Stomach smooth muscle (tissue), 2 donors: ENCODE results near the gene OBSCN.
"Not testable (repeated sequence)": the region's sequence is repeated elsewhere in the genome, so short reads cannot be mapped to it uniquely, and the experiment has no call there.

Experiments
- H3K27ac ChIP-seq: one replicate; pipeline ENCODE4 v1.7.0; 2013; ENCODE audit warnings: mild to moderate bottlenecking, low read length, inconsistent platforms
- H3K27me3 ChIP-seq, 2 donors: one replicate each; pipeline ENCODE4 v1.7.0; 2013; ENCODE audit warnings: low read length in 2 of 2; ENCODE audit not compliant: insufficient read depth in 2 of 2, control insufficient read depth in 1 of 2
- H3K36me3 ChIP-seq, 2 donors: one replicate each; pipeline ENCODE4 v1.7.0; 2013; ENCODE audit warnings: low read length in 2 of 2; ENCODE audit not compliant: control insufficient read depth in 2 of 2, insufficient read depth in 2 of 2
- H3K4me1 ChIP-seq: one replicate; pipeline ENCODE4 v1.7.0; 2013; ENCODE audit warnings: low read length; ENCODE audit not compliant: control insufficient read depth, insufficient read depth
- H3K4me3 ChIP-seq, 2 donors: one replicate each; pipeline ENCODE4 v1.7.0; 2013; ENCODE audit warnings: low read length in 2 of 2
- H3K9ac ChIP-seq, 2 donors: one replicate each; pipeline ENCODE4 v1.7.0; 2013; ENCODE audit warnings: low read length in 2 of 2, mild to moderate bottlenecking in 1 of 2
- H3K9me3 ChIP-seq, 2 donors: one replicate each; pipeline ENCODE4 v1.7.0; 2013; ENCODE audit warnings: low read length in 2 of 2; ENCODE audit not compliant: control insufficient read depth in 2 of 2
- donor health status: healthy.
- donor health status: Pancreatic carcinoma.

OBSCN gene

GRCh38 chr1:228225165-228225710 is 17.4 kb downstream of the OBSCN start:
- peaks cover 0 to 2% of the 10 kb centered on the region in 2 donors for H3K36me3 ChIP-seq
- no peaks in the 10 kb centered on the region for H3K4me1 ChIP-seq
- no peak overlapping the region for H3K9ac ChIP-seq
- no peak overlapping the region for H3K4me3 ChIP-seq
- no peak overlapping the region for H3K27ac ChIP-seq
- peaks cover 6 to 21% of the 10 kb centered on the region in 2 donors for H3K9me3 ChIP-seq
- H3K27me3 ChIP-seq: peaks cover 0 to 3% of the 10 kb centered on the region in 2 donors

GRCh38 chr1:228225740-228226139 is 17.9 kb downstream of the OBSCN start:
- Histone ChIP-seq H3K4me3 (no peak overlapping the region), H3K4me1 (no peaks in the 10 kb centered on the region), H3K9ac (no peak overlapping the region), H3K27me3 (peaks cover 0 to 3% of the 10 kb centered on the region in 2 donors), H3K36me3 (peaks cover 0 to 2% of the 10 kb centered on the region in 2 donors), H3K27ac (no peak overlapping the region), H3K9me3 (peaks cover 6 to 21% of the 10 kb centered on the region in 2 donors)

- Histone ChIP-seq H3K4me3 (no peak overlapping the region), H3K27ac (no peak overlapping the region), H3K9me3 (peaks cover 6 to 21% of the 10 kb centered on the region in 2 donors), H3K4me1 (no peaks in the 10 kb centered on the region), H3K27me3 (peaks cover 0 to 3% of the 10 kb centered on the region in 2 donors), H3K9ac (no peak overlapping the region), H3K36me3 (peaks cover 0 to 2% of the 10 kb centered on the region in 2 donors)
Measured at GRCh38 chr1:228226141-228226874, 18.5 kb downstream of the OBSCN start.

DNA sequence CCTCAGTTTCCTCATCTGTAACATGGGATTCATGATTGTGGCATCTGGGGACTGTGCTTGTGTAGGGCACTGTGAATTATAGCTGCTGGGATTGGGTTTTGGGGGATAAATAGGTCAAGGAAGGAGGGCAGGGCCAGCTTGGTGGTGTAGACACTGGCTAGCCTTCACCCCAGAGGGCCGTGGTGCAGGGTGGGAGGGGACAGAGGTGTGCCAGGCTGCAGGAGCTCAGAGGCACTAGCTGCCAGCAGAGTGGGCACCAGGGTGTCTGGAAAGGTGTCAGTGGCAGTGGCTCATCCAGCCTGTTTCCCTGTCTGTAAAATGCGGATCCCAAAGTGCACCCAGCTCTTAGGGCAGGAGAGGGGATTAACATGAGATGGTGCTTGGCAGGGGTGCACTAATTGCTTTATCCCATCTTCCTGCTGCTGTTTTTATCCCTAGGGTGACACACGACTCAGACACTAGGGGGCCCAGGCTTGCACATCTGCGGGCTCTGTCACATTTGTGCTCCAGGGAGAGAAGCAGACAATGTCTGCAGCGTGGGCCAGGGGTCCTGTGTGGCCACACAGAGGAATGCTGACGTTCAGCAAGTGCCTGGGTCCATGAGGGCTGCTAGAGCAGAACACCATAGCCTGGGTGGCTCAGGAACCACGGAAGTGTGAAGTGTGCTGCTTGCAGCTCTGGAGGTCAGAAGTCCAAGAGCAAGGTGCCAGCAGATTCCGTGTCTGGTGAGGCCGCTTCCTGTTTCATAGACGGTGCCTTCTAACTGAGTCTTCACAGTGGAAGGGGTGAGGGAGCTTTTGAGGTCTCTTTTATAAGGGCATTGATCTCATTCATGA is 19.3 kb downstream of the OBSCN start:
- Histone ChIP-seq H3K27ac (no peak overlapping the region), H3K4me3 (no peak overlapping the region), H3K9ac (no peak overlapping the region), H3K9me3 (peaks cover 6 to 21% of the 10 kb centered on the region in 2 donors), H3K27me3 (peaks cover 0 to 3% of the 10 kb centered on the region in 2 donors), H3K4me1 (no peaks in the 10 kb centered on the region), H3K36me3 (peaks cover 0 to 2% of the 10 kb centered on the region in 2 donors)

DNA sequence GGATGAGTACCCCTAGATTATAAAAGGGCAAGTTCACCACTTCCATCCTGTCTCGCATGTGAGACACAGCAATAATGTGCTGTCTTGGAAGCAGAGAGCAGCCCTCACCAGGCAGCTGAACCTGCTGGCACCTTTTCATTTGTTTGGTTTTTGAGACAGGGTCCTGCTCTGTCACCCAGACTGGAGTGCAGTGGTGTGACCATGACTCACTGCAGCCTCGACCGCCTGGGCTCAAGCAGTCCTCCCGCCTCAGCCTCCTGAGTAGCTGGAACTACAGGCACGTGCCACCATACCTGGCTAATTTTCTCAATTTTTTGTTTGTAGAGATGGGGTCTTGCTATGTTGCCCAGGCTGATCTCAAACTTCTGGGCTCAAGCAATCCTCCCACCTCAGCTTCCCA is 20.3 kb downstream of the OBSCN start:
- H3K27ac ChIP-seq, H3K27me3 ChIP-seq, H3K4me1 ChIP-seq, H3K36me3 ChIP-seq, H3K9ac ChIP-seq, H3K4me3 ChIP-seq: not testable (repeated sequence)
- peaks cover 6 to 24% of the 10 kb centered on the region in 2 donors for H3K9me3 ChIP-seq

DNA sequence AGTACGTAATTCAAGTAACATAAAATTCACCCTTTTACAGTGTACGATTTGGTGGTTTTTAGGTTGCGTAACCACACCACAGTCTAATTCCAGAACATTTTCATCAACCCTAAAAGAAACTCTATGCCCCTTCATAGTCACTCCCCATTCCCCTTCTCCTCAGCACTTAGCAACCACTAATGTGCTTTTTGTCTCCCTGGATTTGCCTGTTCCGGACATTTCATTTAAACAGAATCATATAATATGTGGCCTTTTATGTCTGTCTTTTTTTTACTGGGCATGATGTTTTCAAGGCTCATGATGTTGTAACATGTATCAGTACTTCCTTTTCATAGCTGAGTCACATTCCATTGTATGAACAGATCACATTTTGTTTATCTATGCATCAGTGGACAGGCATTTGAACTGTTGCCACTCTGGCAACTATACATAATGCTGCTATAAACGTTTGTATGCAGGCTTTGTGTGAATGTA is 20.8 kb downstream of the OBSCN start:
- Histone ChIP-seq H3K9ac (no peak overlapping the region), H3K9me3 (peaks cover 6 to 23% of the 10 kb centered on the region in 2 donors), H3K27ac (no peak overlapping the region), H3K36me3 (peaks cover 0 to 2% of the 10 kb centered on the region in 2 donors), H3K4me3 (no peak overlapping the region), H3K4me1 (no peaks in the 10 kb centered on the region), H3K27me3 (peaks cover 0 to 3% of the 10 kb centered on the region in 2 donors)

DNA sequence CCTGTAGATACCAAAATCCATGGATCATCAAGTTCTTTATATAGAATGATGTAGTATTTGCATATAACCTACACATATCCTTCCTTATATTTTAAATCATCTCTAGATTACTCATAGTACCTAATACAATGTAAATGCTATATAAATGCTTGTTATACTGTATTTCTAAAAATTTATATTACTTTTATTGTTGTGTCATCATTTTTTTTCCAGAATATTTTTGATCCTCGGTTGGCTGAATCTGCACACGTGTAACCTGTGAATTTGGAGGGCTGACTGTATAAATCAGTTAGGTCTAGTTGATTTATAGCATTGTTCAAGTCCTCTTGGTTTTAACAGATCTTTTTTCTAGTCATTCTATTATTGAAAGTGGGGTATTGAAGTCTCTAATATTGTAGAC is 23.3 kb downstream of the OBSCN start:
- H3K27ac ChIP-seq: no peak overlapping the region
- H3K27me3 ChIP-seq: peaks cover 0 to 2% of the 10 kb centered on the region in 2 donors
- H3K4me3 ChIP-seq: no peak overlapping the region
- peaks cover 0 to under 1% of the 10 kb centered on the region in 2 donors for H3K36me3 ChIP-seq
- peaks cover 0 to 3% of the 10 kb centered on the region in 2 donors for H3K9me3 ChIP-seq
- no peaks in the 10 kb centered on the region for H3K4me1 ChIP-seq
- H3K9ac ChIP-seq: no peak overlapping the region

GRCh38 chr1:228233136-228233535 is 25.3 kb downstream of the OBSCN start:
- Histone ChIP-seq H3K27ac (no peak overlapping the region), H3K9me3 (peaks cover 0 to 3% of the 10 kb centered on the region in 2 donors), H3K36me3 (no peaks in the 10 kb centered on the region), H3K27me3 (no peaks in the 10 kb centered on the region), H3K4me1 (no peaks in the 10 kb centered on the region), H3K9ac (no peak overlapping the region), H3K4me3 (no peak overlapping the region)

GRCh38 chr1:228234921-228235320 is 27.1 kb downstream of the OBSCN start:
- Histone ChIP-seq H3K4me3 (no peak overlapping the region), H3K27ac (no peak overlapping the region), H3K9ac (no peak overlapping the region), H3K36me3 (no peaks in the 10 kb centered on the region), H3K4me1 (no peaks in the 10 kb centered on the region), H3K27me3 (no peaks in the 10 kb centered on the region), H3K9me3 (peaks cover 0 to 3% of the 10 kb centered on the region in 2 donors)

DNA sequence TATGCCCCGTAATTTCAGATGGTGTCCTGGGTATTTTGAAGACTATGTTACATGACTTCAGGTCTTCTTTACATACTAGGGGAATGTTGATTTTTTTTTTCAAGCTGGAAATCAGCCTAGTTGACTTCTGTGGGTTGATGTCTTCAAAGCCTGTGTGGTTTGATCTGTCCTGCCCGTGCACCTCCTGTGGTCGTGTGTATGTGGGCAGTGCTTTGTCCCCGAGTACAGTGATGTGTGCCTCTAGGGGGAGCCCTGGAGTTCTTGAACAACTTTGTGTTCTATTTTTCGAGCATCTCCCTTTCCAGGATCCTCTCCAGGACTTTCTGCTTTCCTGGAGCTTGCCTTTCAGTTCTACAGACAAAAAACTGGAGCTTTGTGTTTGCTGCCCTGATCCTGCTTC is 28.9 kb downstream of the OBSCN start:
- no peaks in the 10 kb centered on the region for H3K27me3 ChIP-seq
- no peak overlapping the region for H3K4me3 ChIP-seq
- no peak overlapping the region for H3K27ac ChIP-seq
- no peaks in the 10 kb centered on the region for H3K36me3 ChIP-seq
- H3K9ac ChIP-seq: no peak overlapping the region
- peaks cover 0 to 11% of the 10 kb centered on the region in 2 donors for H3K9me3 ChIP-seq
- H3K4me1 ChIP-seq: no peaks in the 10 kb centered on the region
